AG20443 (cell line): ENCODE data around the gene ZC4H2.
"Not testable (repeated sequence)": the region's sequence is repeated elsewhere in the genome, so short reads cannot be mapped to it uniquely, and the experiment has no call there.

Source experiments
- DNase-seq: peaks from one replicate; pipeline ENCODE4 v3.0.0; 2012; ENCODE audit warnings: low spot score, mixed read lengths

Gene ZC4H2

GRCh38 chrX:64975989-64976672 lies at the start of gene ZC4H2:
TSS of gene ZC4H2 (minus strand) at chrX:64976450. CDS start at chrX:64976377, 73 bp downstream.
- peak; percentile 86 for DNase-seq

GRCh38 chrX:65017451-65017850 lies 41.2 kb upstream of the ZC4H2 start:
- DNase-seq: peak; percentile 5

DNA sequence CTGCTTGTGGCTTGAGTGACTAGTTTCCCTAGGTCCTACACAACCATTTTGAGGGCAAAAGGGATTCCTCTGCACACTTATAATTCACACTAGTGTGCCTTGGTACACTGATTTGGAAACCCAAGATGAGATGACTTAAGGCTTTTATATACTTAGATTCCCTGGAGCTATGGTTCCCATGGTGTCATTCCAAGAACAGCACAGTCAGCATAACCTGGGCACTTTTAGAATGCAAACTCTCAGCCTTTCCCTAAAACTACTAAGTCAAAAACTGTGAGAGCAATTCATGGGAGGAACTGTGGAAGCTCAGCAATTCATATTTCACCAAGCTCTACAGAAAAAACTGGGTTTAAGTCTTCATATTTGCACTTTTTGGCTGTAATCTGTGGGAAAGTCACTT lies 38.0 kb upstream of the ZC4H2 start:
- no peak for DNase-seq

DNA sequence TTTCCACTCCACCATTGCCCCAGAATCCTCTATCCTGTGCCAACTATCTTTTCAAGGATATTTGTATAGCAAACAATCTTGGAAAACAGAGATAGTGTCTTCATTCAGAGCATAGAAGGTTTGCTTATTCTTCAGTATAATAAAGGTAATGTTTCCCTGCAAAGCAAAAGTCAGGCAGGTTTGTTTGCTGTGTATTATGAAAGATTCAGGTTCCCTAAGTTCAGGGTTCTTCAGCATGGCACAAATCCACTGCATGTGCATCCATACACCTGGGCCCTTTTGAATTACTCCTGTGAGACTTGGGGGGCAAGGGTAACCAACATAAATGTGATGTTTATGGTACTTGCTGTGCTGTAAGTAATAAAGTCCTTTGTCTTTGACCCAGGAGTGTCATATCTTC lies 33.2 kb upstream of the ZC4H2 start:
- no peak for DNase-seq

GRCh38 chrX:65002208-65002607 lies 26.0 kb upstream of the ZC4H2 start:
- not testable (repeated sequence) for DNase-seq

- DNase-seq: no peak
Observed at GRCh38 chrX:64996805-64997204, 20.6 kb upstream of the ZC4H2 start.

DNA sequence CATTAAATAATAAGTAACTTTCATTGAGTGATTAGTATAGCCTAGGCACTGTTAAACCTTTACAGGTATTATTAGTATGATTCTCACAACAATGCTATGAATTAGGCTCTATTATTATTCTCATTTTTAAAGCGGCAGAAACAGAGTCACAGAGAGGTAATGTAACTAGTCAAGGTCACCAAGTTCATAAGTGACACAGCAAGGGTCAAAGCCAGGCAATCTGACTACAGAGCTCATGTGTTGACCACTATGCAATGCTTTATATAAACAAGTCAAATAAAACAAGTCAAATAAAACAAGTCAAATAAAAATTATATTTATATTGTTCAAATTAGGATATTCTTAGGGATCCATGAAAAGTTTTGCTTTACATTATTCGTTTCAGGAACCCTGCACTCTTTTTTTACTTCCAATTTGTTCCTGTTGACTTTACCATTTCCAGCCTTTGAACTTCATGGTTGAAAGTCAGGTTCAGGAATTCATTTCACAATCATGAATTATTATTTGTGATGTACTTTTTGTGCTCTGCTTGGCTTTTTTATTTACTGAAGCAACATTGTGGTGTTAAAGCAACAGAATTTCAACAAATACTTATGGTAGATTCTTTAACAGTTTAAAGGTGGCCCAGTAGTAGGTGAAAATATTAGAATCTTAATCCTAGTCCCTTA lies 18.0 kb upstream of the ZC4H2 start:
- DNase-seq: no peak

DNA sequence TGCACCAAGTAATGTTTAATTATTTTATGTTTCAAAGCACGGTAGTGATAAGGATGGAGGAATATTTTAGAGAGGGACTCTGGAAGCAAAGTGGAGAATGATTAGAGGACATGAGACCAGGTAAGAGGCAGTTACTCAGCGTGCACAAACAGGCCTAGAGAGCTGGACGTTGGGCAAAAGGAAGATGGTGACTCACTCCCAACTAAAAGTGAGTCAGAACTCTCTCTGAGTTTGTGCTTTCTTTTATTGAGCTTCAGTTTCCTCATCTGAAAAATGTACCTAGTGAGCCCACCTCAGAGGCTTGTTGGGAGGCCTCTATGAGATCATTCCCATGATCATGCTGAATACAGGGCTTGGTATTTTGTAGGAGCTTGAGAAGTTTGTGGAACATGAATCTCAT lies 1.6 kb upstream of the ZC4H2 start:
- DNase-seq: peak; percentile 2

DNA sequence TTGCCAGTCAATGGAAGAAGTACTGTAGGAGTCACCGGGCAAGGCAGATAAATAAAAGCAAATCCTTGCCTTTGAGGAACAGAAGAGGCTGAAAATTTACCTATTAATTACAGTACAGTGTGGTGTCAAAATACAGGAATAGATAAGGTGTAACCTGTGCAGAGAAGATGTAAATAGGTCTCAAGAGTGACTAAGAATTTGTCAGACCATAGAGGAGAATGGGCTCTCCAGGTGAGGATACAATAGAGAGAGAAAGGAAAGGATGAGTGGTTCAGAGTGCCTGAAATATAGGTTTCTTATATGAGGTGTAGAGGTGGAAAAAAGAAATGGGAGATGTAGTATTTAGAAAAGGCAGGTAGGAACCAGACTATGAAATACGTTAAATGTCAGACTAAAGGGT lies 801 bp upstream of the ZC4H2 start:
- no peak for DNase-seq

- no peak for DNase-seq
Observed at GRCh38 chrX:64976673-64977040, 407 bp upstream of the ZC4H2 start.

DNA sequence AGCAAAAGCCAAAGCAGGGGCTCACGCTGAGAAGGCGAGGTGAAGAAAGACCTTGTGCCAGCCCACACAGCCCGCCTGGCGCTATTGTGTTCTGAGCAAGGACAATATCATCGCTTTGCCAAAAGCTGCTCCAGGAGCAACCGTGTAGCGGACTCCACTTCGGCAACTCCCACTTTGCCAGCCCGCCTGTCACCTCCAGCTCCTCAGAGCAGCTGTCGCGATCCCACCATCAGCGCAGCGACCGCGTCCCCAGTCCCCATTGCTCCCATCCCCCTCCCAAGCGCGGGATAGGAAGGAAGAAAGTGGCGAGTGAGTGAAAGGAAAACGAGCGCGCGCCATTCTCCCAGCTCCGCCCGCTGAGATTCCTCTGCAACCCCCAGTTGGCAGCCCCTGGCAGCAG lies 759 bp downstream of the ZC4H2 start:
- DNase-seq: peak; percentile 26

GRCh38 chrX:64925480-64925879 lies 50.8 kb downstream of the ZC4H2 start:
- DNase-seq: no peak

DNA sequence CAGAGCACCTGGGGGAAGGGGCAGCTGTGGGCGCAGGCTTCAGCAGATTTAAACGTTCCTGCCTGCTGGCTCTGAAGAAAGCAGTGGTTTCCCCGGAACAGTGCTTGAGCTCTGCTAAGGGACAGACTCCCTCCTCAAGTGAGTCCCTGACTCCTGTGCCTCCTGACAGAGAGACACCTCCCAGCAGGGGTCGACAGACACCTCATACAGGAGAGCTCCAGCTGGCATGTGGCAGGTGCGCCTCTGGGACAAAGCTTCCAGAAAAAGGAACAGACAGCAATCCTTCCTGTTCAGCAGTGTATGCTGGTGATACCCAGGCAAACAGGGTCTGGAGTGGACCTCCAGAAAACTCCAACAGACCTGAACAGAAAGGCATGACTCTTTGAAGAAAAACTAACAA lies 68.1 kb downstream of the ZC4H2 start:
- DNase-seq: no peak

GRCh38 chrX:64894454-64895038 lies 81.7 kb downstream of the ZC4H2 start:
- peak; percentile 33 for DNase-seq

GRCh38 chrX:64885850-64886249 lies 90.4 kb downstream of the ZC4H2 start:
- no peak for DNase-seq

DNA sequence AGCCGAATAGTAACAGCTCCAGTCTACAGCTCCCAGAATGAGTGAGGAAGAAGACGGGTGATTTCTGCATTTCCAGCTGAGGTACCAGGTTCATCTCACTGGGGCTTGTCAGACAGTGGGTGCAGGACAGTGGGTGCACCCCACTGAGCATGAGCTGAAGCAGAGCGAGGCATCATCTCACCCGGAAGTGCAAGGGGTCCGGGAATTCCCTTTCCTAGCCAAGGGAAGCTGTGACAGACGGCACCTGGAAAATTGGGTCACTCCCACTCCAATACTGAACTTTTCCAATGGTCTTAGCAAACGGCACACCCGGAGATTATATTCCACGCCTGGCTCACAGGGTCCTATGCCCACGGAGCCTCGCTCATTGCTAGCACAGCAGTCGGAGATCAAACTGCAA lies 97.5 kb downstream of the ZC4H2 start:
- DNase-seq: not testable (repeated sequence)

DNA sequence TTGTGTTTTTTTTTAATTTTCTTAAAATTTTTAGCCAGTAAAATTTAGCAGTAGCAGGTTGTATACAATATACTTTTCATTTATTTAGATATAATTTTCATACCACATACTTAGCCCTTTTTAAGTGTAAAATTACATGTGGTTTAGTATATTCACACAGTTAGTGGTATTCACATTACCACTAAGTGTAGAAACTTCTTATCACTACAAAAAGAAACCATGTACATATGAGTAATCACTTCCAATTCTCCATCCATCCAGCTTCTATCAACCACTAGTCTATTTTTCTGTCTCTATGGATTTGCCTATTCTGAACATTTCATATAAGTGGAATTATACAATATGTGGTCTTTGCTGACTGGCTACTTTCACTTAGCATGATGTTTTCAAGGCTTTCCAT lies 109.0 kb downstream of the ZC4H2 start:
- DNase-seq: no peak
